ENCODE results near the gene ZNF407.

DNA sequence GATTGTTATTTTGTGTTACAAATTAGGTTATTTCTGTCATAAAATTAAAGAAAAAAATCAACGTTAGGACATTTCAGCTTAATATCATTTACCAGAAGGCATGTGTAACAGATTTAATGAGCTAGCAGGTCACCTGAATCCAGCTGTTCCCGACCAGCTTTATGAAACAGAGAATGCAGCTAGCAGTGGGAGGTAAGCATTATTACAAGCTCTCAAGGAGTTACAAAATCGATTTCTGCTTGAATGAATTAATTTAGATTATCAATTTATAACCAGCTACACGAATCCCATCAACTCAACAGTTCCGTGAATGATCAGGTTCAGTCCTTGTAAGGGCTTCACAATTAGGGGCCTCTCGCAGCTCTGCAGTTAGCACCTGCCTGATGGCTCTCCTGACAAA is 399.3 kb downstream of the ZNF407 start:
- TF ChIP-seq RAD21 (IDR thresholded peaks at IDR 0.05; ENCODE audit: low read depth) (no peak), REST (IDR thresholded peaks at IDR 0.05; ENCODE audit: low read depth) (no peak), TAF1 (IDR thresholded peaks at IDR 0.05; ENCODE audit: low read depth) (no peak), YY1 (IDR thresholded peaks at IDR 0.05; ENCODE audit: low read depth) (no peak), EP300 (IDR thresholded peaks at IDR 0.05; ENCODE audit: borderline replicate concordance) (no peak), NFIC (IDR thresholded peaks at IDR 0.05) (no peak), EGR1 (IDR thresholded peaks at IDR 0.05) (no peak), TCF12 (IDR thresholded peaks at IDR 0.05; ENCODE audit: low read depth) (no peak), TEAD4 (IDR thresholded peaks at IDR 0.05) (no peak), CEBPB (IDR thresholded peaks at IDR 0.05) (no peak), ZBTB7A (IDR thresholded peaks at IDR 0.05; ENCODE audit: low read depth) (no peak)
- TF ChIP-seq, protein P1, sequence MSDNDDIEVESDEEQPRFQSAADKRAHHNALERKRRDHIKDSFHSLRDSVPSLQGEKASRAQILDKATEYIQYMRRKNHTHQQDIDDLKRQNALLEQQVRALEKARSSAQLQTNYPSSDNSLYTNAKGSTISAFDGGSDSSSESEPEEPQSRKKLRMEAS (IDR thresholded peaks at IDR 0.05), result no peak

All from Ishikawa (cell line).